Measurements from ENCODE around the gene GDPD4. TPM values are rescaled to one million over a fixed set of nuclear protein-coding genes. Genes with fewer than 3 reads are reported as not detected.

The GDPD4 gene
- total and polyA plus RNA-seq, 12 donors: not detected

GRCh38 chr11:77181799-77182541 lies 119.5 kb downstream of the GDPD4 start:
- no peaks in the 10 kb centered on the region for H3K27me3 ChIP-seq
- ATAC-seq (no peak), DNase-seq (no peak)
- TF ChIP-seq CTCF (IDR thresholded peaks at IDR 0.05): no peak
- WGBS, 2 donors: 84 to 89% methylated on average over 22 of the region's 22 CpGs
- no peak overlapping the region for H3K4me3 ChIP-seq
- H3K36me3 ChIP-seq: peaks cover 0 to 23% (median 0%) of the 10 kb centered on the region in 9 donors
- peaks cover 0 to 5% (median 0%) of the 10 kb centered on the region in 9 donors for H3K4me1 ChIP-seq
- H3K9me3 ChIP-seq: no peaks in the 10 kb centered on the region
- intact Hi-C loops (cut with DNase I): loop anchor here in 3 of 10 donors (10.0 kb wide), 2 partner anchors 127 to 137 kb away; no protein-coding TSS in a partner anchor
- H3K27ac ChIP-seq: no peak overlapping the region

GRCh38 chr11:77181226-77181625 lies 120.3 kb downstream of the GDPD4 start:
- peaks cover 0 to 5% (median 0%) of the 10 kb centered on the region in 9 donors for H3K4me1 ChIP-seq
- 84 to 95% methylated on average over 11 of the region's 11 CpGs for WGBS, 2 donors
- TF ChIP-seq CTCF (IDR thresholded peaks at IDR 0.05): no peak
- peaks cover 0 to 23% (median 0%) of the 10 kb centered on the region in 9 donors for H3K36me3 ChIP-seq
- no peak overlapping the region for H3K4me3 ChIP-seq
- no peaks in the 10 kb centered on the region for H3K9me3 ChIP-seq
- H3K27me3 ChIP-seq: no peaks in the 10 kb centered on the region
- intact Hi-C loops (cut with DNase I): loop anchor here in 3 of 10 donors (10.0 kb wide), 2 partner anchors 126 to 136 kb away; no protein-coding TSS in a partner anchor
- DNase-seq (no peak), ATAC-seq (no peak)
- H3K27ac ChIP-seq: no peak overlapping the region

GRCh38 chr11:77180346-77180745 lies 121.1 kb downstream of the GDPD4 start:
- no peak for DNase-seq
- Histone ChIP-seq H3K27me3 (no peaks in the 10 kb centered on the region), H3K4me3 (no peak overlapping the region), H3K9me3 (no peaks in the 10 kb centered on the region), H3K27ac (no peak overlapping the region), H3K36me3 (peaks cover 0 to 23% (median 0%) of the 10 kb centered on the region in 9 donors), H3K4me1 (peaks cover 0 to 13% (median 0%) of the 10 kb centered on the region in 9 donors)
- intact Hi-C loops (cut with DNase I): loop anchor here in 3 of 10 donors (10.0 kb wide), 2 partner anchors 126 to 136 kb away; no protein-coding TSS in a partner anchor
- no peak for ATAC-seq
- WGBS, 2 donors: 90 to 92% methylated on average over 11 of the region's 11 CpGs
- no peak for TF ChIP-seq CTCF (IDR thresholded peaks at IDR 0.05)

GRCh38 chr11:77179681-77180080 lies 121.8 kb downstream of the GDPD4 start:
- Histone ChIP-seq H3K27me3 (no peaks in the 10 kb centered on the region), H3K4me3 (no peak overlapping the region), H3K27ac (no peak overlapping the region), H3K4me1 (peaks cover 0 to 13% (median 0%) of the 10 kb centered on the region in 9 donors), H3K9me3 (no peaks in the 10 kb centered on the region), H3K36me3 (peaks cover 0 to 23% (median 0%) of the 10 kb centered on the region in 9 donors)
- TF ChIP-seq CTCF (IDR thresholded peaks at IDR 0.05): no peak
- no peak for ATAC-seq
- 97% methylated on average over 19 of the region's 19 CpGs for WGBS, 2 donors
- DNase-seq: peak in 1 of 2 donors; percentile 5
- intact Hi-C loops (cut with DNase I): loop anchor here in 3 of 10 donors (10.0 kb wide), 2 partner anchors 125 to 135 kb away; no protein-coding TSS in a partner anchor
